ENCODE data around the gene COL17A1. TPM values are rescaled to one million over a fixed set of nuclear protein-coding genes. Genes with fewer than 3 reads are reported as not detected.

Gene COL17A1
- polyA plus RNA-seq, 2 donors = 80.9 to 87.2 TPM

- Histone ChIP-seq H3K4me1 (ENCODE audit: control insufficient read depth in 2 of 2, insufficient read depth in 2 of 2, low read length in 1 of 2) (no peaks in the 10 kb centered on the region), H3K36me3 (ENCODE audit: control insufficient read depth in 2 of 2, insufficient read depth in 2 of 2, low read length in 1 of 2) (peaks cover 0 to 32% of the 10 kb centered on the region in 2 donors), H3K27ac (ENCODE audit: low read depth in 2 of 2, low read length in 1 of 2) (no peak overlapping the region), H3K27me3 (ENCODE audit: control insufficient read depth in 1 of 2, insufficient read depth in 2 of 2, low read length in 2 of 2) (no peaks in the 10 kb centered on the region), H3K4me3 (ENCODE audit: low read depth in 1 of 2, low read length in 2 of 2) (no peak overlapping the region), H3K9me3 (ENCODE audit: control insufficient read depth in 2 of 2, insufficient read depth in 1 of 2, low read depth in 1 of 2, low read length in 1 of 2) (no peaks in the 10 kb centered on the region)
- 66 to 68% methylated on average over 21 of the region's 21 CpGs for WGBS, 2 donors
Measured at GRCh38 chr10:104036518-104037260, 49.0 kb downstream of the COL17A1 start.

GRCh38 chr10:104036069-104036384 lies 49.7 kb downstream of the COL17A1 start:
- H3K4me3 ChIP-seq (ENCODE audit: low read depth in 1 of 2, low read length in 2 of 2) = no peak overlapping the region
- no peaks in the 10 kb centered on the region for H3K9me3 ChIP-seq (ENCODE audit: control insufficient read depth in 2 of 2, insufficient read depth in 1 of 2, low read depth in 1 of 2, low read length in 1 of 2)
- WGBS, 2 donors = 46 to 53% methylated on average over 3 of the region's 3 CpGs
- H3K27me3 ChIP-seq (ENCODE audit: control insufficient read depth in 1 of 2, insufficient read depth in 2 of 2, low read length in 2 of 2) = no peaks in the 10 kb centered on the region
- no peak overlapping the region for H3K27ac ChIP-seq (ENCODE audit: low read depth in 2 of 2, low read length in 1 of 2)
- no peaks in the 10 kb centered on the region for H3K4me1 ChIP-seq (ENCODE audit: control insufficient read depth in 2 of 2, insufficient read depth in 2 of 2, low read length in 1 of 2)
- peaks cover 0 to 30% of the 10 kb centered on the region in 2 donors for H3K36me3 ChIP-seq (ENCODE audit: control insufficient read depth in 2 of 2, insufficient read depth in 2 of 2, low read length in 1 of 2)

- Histone ChIP-seq H3K27ac (ENCODE audit: low read depth in 2 of 2, low read length in 1 of 2) (no peak overlapping the region), H3K9me3 (ENCODE audit: control insufficient read depth in 2 of 2, insufficient read depth in 1 of 2, low read depth in 1 of 2, low read length in 1 of 2) (no peaks in the 10 kb centered on the region), H3K4me1 (ENCODE audit: control insufficient read depth in 2 of 2, insufficient read depth in 2 of 2, low read length in 1 of 2) (no peaks in the 10 kb centered on the region), H3K36me3 (ENCODE audit: control insufficient read depth in 2 of 2, insufficient read depth in 2 of 2, low read length in 1 of 2) (peaks cover 0 to 27% of the 10 kb centered on the region in 2 donors), H3K4me3 (ENCODE audit: low read depth in 1 of 2, low read length in 2 of 2) (no peak overlapping the region), H3K27me3 (ENCODE audit: control insufficient read depth in 1 of 2, insufficient read depth in 2 of 2, low read length in 2 of 2) (no peaks in the 10 kb centered on the region)
- WGBS, 2 donors = 81 to 82% methylated on average over 18 of the region's 18 CpGs
Measured at GRCh38 chr10:104035194-104036068, 50.2 kb downstream of the COL17A1 start.

DNA sequence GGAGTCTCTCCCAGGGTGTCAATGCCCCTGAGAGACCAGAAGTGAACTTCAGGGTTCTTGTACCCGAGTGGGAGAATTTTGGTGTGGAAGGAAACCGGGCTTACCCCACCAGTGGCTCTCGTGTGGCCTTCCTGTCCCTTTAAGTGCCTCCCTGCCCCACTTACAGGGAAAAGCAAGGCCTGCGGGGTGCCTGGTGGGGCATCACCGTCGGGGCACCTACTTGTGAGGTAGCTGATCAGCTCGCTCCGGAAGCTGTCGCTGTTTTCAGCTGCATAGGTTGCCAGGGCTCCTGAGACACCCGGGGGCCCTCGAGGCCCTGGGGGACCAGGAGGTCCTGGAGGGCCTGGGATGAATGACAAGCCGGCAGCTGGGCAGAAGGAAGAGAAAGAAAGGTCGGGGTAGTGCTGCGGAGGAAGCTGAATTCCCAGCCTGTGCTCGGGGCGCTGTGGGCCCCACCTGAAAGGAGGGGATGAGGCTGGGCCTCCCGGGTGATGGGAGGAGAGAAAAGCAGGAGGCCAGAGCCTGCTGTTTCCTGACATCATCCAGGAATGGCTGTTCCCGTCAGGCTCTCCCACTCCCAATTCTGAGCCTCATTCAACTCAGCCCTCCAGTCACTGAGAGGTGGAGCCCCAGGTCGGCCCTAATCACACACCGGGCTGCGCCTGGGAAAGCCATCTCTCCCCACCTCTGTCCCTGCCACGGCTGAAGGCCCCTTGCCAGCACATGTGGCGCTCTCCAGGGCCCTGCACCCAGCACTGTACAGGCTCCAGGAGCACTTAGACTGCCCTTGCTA lies 51.1 kb downstream of the COL17A1 start:
- 68 to 73% methylated on average over 23 of the region's 23 CpGs for WGBS, 2 donors
- Histone ChIP-seq H3K4me3 (ENCODE audit: low read depth in 1 of 2, low read length in 2 of 2) (no peak overlapping the region), H3K4me1 (ENCODE audit: control insufficient read depth in 2 of 2, insufficient read depth in 2 of 2, low read length in 1 of 2) (no peaks in the 10 kb centered on the region), H3K36me3 (ENCODE audit: control insufficient read depth in 2 of 2, insufficient read depth in 2 of 2, low read length in 1 of 2) (peaks cover 0 to 25% of the 10 kb centered on the region in 2 donors), H3K27ac (ENCODE audit: low read depth in 2 of 2, low read length in 1 of 2) (no peak overlapping the region), H3K9me3 (ENCODE audit: control insufficient read depth in 2 of 2, insufficient read depth in 1 of 2, low read depth in 1 of 2, low read length in 1 of 2) (no peaks in the 10 kb centered on the region), H3K27me3 (ENCODE audit: control insufficient read depth in 1 of 2, insufficient read depth in 2 of 2, low read length in 2 of 2) (no peaks in the 10 kb centered on the region)

- peaks cover 0 to 25% of the 10 kb centered on the region in 2 donors for H3K36me3 ChIP-seq (ENCODE audit: control insufficient read depth in 2 of 2, insufficient read depth in 2 of 2, low read length in 1 of 2)
- H3K4me3 ChIP-seq (ENCODE audit: low read depth in 1 of 2, low read length in 2 of 2) = no peak overlapping the region
- H3K9me3 ChIP-seq (ENCODE audit: control insufficient read depth in 2 of 2, insufficient read depth in 1 of 2, low read depth in 1 of 2, low read length in 1 of 2) = no peaks in the 10 kb centered on the region
- H3K4me1 ChIP-seq (ENCODE audit: control insufficient read depth in 2 of 2, insufficient read depth in 2 of 2, low read length in 1 of 2) = no peaks in the 10 kb centered on the region
- H3K27ac ChIP-seq (ENCODE audit: low read depth in 2 of 2, low read length in 1 of 2) = no peak overlapping the region
- no peaks in the 10 kb centered on the region for H3K27me3 ChIP-seq (ENCODE audit: control insufficient read depth in 1 of 2, insufficient read depth in 2 of 2, low read length in 2 of 2)
- WGBS, 2 donors = 87 to 89% methylated on average over 11 of the region's 11 CpGs
Measured at GRCh38 chr10:104033966-104034365, 51.7 kb downstream of the COL17A1 start.

- no peak overlapping the region for H3K27ac ChIP-seq (ENCODE audit: low read depth in 2 of 2, low read length in 1 of 2)
- H3K9me3 ChIP-seq (ENCODE audit: control insufficient read depth in 2 of 2, insufficient read depth in 1 of 2, low read depth in 1 of 2, low read length in 1 of 2) = no peaks in the 10 kb centered on the region
- peaks cover 0 to 25% of the 10 kb centered on the region in 2 donors for H3K36me3 ChIP-seq (ENCODE audit: control insufficient read depth in 2 of 2, insufficient read depth in 2 of 2, low read length in 1 of 2)
- H3K27me3 ChIP-seq (ENCODE audit: control insufficient read depth in 1 of 2, insufficient read depth in 2 of 2, low read length in 2 of 2) = no peaks in the 10 kb centered on the region
- 68 to 75% methylated on average over 12 of the region's 12 CpGs for WGBS, 2 donors
- no peaks in the 10 kb centered on the region for H3K4me1 ChIP-seq (ENCODE audit: control insufficient read depth in 2 of 2, insufficient read depth in 2 of 2, low read length in 1 of 2)
- no peak overlapping the region for H3K4me3 ChIP-seq (ENCODE audit: low read depth in 1 of 2, low read length in 2 of 2)
Measured at GRCh38 chr10:104033401-104033930, 52.2 kb downstream of the COL17A1 start.

DNA sequence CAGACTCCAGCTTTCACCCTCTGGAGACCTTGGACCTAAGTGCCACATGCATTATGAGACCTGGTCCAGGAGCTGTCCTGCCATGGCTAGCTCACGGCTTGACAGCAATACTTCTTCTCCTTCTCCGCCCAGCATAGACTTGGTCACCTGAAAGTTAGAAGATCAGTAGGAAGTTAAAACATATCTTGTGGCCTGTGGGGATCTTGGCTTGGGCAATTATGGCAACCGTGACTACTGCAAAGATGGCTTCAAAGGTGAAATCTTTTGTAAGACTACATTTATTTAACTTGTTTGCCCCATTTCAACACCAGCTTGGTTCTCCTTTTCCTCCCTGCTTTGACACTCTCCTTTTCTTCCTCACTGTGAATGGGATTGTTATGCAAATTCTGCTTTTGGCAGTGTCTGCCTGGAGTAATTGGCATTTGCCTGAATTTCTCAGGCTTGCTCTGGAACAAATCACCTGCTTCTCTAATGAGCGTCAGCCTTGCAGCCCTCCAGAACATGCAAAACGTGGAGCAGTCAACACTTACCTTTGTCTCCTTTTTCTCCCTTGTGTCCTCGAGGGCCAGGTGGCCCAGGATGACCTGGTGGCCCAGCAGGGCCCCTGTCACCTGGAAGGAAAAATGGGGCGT lies 53.4 kb downstream of the COL17A1 start:
- Histone ChIP-seq H3K4me1 (ENCODE audit: control insufficient read depth in 2 of 2, insufficient read depth in 2 of 2, low read length in 1 of 2) (no peaks in the 10 kb centered on the region), H3K36me3 (ENCODE audit: control insufficient read depth in 2 of 2, insufficient read depth in 2 of 2, low read length in 1 of 2) (peaks cover 0 to 20% of the 10 kb centered on the region in 2 donors), H3K27me3 (ENCODE audit: control insufficient read depth in 1 of 2, insufficient read depth in 2 of 2, low read length in 2 of 2) (no peaks in the 10 kb centered on the region), H3K4me3 (ENCODE audit: low read depth in 1 of 2, low read length in 2 of 2) (no peak overlapping the region), H3K27ac (ENCODE audit: low read depth in 2 of 2, low read length in 1 of 2) (no peak overlapping the region), H3K9me3 (ENCODE audit: control insufficient read depth in 2 of 2, insufficient read depth in 1 of 2, low read depth in 1 of 2, low read length in 1 of 2) (no peaks in the 10 kb centered on the region)
- WGBS, 2 donors = 74 to 79% methylated on average over 7 of the region's 7 CpGs

DNA sequence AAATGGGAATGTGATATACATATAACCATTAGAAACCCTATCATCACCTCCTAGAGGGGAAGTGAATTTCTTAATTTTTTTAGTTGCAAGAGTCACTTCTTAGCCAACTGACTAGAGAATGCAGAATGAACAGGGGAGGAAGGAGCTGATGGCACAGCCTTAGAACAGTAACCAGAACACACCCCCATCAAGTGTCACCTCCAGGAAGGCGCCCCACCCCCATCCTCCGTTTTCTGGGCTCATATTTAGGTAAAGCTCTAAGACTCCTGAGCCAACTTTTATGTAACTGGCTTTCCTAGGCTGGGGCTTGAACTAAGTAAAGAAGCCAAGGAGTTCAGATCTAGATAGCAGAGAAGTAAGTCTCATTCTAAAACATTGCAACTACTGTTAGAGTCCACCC lies 54.0 kb downstream of the COL17A1 start:
- Histone ChIP-seq H3K36me3 (ENCODE audit: control insufficient read depth in 2 of 2, insufficient read depth in 2 of 2, low read length in 1 of 2) (peaks cover 0 to 20% of the 10 kb centered on the region in 2 donors), H3K4me1 (ENCODE audit: control insufficient read depth in 2 of 2, insufficient read depth in 2 of 2, low read length in 1 of 2) (no peaks in the 10 kb centered on the region), H3K27me3 (ENCODE audit: control insufficient read depth in 1 of 2, insufficient read depth in 2 of 2, low read length in 2 of 2) (no peaks in the 10 kb centered on the region), H3K9me3 (ENCODE audit: control insufficient read depth in 2 of 2, insufficient read depth in 1 of 2, low read depth in 1 of 2, low read length in 1 of 2) (no peaks in the 10 kb centered on the region), H3K4me3 (ENCODE audit: low read depth in 1 of 2, low read length in 2 of 2) (no peak overlapping the region), H3K27ac (ENCODE audit: low read depth in 2 of 2, low read length in 1 of 2) (no peak overlapping the region)
- WGBS, 2 donors = 64 to 66% methylated on average over 2 of the region's 2 CpGs

DNA sequence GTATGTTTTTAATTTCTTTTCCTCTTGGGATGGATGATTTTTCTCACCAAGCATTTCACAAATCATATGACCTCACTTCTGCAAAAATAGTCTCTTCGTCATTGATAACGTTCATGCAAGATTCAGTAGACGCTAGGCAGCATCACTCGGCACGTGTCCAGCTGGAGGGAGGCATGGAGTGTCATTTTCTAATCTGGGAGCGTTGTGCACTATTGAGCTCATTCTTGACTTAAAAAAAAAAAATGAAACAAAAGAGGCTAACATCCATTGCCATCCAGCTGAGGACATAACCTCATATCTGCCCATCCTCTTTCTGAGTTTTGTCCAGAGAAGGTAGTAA lies 56.2 kb downstream of the COL17A1 start:
- no peak overlapping the region for H3K4me3 ChIP-seq (ENCODE audit: low read depth in 1 of 2, low read length in 2 of 2)
- peaks cover 3 to 24% of the 10 kb centered on the region in 2 donors for H3K36me3 ChIP-seq (ENCODE audit: control insufficient read depth in 2 of 2, insufficient read depth in 2 of 2, low read length in 1 of 2)
- no peaks in the 10 kb centered on the region for H3K9me3 ChIP-seq (ENCODE audit: control insufficient read depth in 2 of 2, insufficient read depth in 1 of 2, low read depth in 1 of 2, low read length in 1 of 2)
- no peaks in the 10 kb centered on the region for H3K27me3 ChIP-seq (ENCODE audit: control insufficient read depth in 1 of 2, insufficient read depth in 2 of 2, low read length in 2 of 2)
- no peaks in the 10 kb centered on the region for H3K4me1 ChIP-seq (ENCODE audit: control insufficient read depth in 2 of 2, insufficient read depth in 2 of 2, low read length in 1 of 2)
- 59 to 68% methylated on average over 6 of the region's 6 CpGs for WGBS, 2 donors
- no peak overlapping the region for H3K27ac ChIP-seq (ENCODE audit: low read depth in 2 of 2, low read length in 1 of 2)

Data from esophagus (tissue), 2 donors.